A549 treated with AZD2906 at 1 μM for 4 hours (cell line): ENCODE data around the gene FARSA. TPM values are rescaled to one million over a fixed set of nuclear protein-coding genes. Genes with fewer than 3 reads are reported as not detected.

Experiments used
- total RNA-seq: library from RNA; stranded (reverse); fragments of 200-300 nt; extraction: Qiagen RNA extraction; gene quantifications from 5 replicates; pipeline ENCODE4 v1.2.3, GENCODE V29; 2022

FARSA gene
- 65.5 to 76.9 TPM (median 69.5 TPM) in 5 replicates for total RNA-seq

DNA sequence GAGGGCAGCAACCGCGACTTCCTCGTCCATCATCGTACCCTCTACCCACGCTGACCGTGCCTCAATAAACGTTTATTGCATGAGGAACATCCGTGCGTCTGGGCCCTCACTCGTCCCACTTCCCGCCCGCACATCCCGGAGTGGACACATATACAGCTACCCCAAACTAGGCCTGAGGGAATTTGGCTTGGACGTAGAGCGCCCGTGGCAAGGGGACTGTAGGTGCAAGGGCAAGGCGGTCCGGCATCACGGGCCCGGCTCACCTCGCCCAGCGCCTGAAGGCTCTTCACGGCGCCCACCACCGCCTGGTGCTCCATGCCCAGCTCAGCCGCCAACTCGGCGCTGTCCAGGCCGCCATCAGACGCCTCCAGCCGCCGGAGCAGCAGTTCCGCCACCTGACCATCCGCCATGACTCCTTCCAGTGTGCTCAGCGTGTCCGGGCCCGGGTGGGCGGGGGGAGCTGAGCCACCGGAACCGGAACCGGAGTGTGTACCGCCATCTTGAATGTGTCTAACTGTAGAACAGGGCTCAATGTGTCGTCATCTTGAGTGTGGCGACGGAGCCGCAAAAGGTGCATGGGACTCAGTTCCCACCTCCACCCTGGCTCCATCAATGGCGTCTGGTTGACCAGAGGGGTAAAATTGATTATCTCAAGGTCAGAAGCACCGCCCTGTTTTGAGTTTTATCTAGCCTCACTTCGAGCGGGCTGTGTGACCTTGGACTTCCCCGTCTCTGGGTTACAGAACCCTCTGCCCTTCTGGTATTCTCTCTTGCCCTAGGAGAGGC is at the start of gene FARSA:
Gene FARSA, minus strand, starts transcription at position 425 of the 786 bp plus-strand sequence. Its CDS starts 15 bp downstream, at position 410.

GRCh38 chr19:12969292-12969988 is 35.9 kb upstream of the FARSA start, which contains the start of gene DAND5:
TSS of gene DAND5 (plus strand) at chr19:12969576. CDS start at chr19:12969661, 85 bp downstream.

GRCh38 chr19:12956446-12957388 is 23.2 kb upstream of the FARSA start, which contains the start of gene GADD45GIP1:
TSS of gene GADD45GIP1 (minus strand) at chr19:12957223. CDS start at chr19:12957212, 11 bp downstream.

DNA sequence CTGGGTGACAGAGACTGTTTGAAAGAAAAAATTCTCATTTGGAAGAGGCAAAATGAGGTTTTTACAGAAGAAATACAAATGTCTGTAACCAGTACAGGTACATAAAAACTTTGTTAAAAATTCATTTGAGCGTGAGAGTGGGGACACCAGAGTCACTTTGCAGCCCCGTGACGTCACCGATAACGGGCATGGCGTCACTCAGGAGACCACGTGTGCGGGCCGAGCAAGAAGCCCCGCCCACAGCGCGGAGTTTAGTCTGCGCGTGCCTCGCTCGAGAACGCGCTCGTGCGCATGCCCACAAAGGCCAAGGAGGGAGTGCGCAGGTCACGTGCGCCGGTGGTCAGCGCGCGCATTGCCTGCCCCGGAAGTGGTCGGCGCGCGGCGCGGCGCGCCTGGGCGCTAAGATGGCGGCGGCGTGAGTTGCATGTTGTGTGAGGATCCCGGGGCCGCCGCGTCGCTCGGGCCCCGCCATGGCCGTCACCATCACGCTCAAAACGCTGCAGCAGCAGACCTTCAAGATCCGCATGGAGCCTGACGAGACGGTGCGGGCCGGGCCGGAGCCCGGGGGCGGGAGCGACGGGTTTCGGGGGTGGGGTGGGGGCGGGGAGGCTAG is 12.1 kb upstream of the FARSA start, which contains the start of gene RAD23A:
Gene RAD23A, plus strand, starts transcription at position 384 of the 613 bp plus-strand sequence. Its CDS starts 87 bp downstream, at position 471.

DNA sequence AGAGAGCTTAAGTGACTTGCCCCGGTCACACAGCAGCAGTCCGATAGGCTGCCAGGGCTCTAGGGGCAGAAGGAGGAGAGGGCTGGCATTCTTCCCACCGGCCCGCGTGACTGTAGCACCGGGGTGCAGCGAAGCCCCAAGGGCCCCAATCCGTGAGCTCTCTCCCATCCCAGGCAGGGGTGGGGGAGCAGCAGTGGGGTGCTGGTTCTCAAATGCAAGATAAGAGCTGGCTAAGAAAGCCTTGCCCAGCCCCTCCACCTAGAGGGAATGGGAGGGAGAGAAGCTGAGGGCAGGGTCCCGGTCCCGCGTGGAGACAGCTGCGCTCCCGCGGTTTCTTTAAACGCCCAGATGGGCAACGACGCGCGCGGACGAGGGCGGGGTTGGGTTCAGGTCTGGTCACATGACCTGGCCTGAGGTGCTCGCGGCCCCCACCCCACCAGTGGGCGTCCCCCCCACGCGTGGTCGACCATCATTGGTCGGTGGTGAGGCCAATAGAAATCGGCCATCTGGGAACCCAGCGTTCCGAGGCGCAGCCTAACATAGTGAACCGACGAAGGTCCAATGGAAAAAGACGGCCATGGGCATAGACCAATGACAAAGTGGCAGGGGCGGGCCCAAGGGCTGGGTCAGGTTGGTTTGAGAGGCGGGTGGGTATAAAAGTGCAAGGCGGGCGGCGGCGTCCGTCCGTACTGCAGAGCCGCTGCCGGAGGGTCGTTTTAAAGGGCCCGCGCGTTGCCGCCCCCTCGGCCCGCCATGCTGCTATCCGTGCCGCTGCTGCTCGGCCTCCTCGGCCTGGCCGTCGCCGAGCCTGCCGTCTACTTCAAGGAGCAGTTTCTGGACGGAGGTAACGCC is 4.6 kb upstream of the FARSA start, which contains the start of gene CALR:
Gene CALR, plus strand, starts transcription at position 683 of the 852 bp plus-strand sequence. Its CDS starts 71 bp downstream, at position 754.

GRCh38 chr19:12890787-12891552 is 42.5 kb downstream of the FARSA start, which contains the start of gene GCDH:
TSS of gene GCDH (plus strand) at chr19:12891160. CDS start at chr19:12891305, 145 bp downstream.

GRCh38 chr19:12886969-12887747 is 46.4 kb downstream of the FARSA start, which contains the start of gene KLF1:
TSS of gene KLF1 (minus strand) at chr19:12887201. CDS start at chr19:12887140, 61 bp downstream.

DNA sequence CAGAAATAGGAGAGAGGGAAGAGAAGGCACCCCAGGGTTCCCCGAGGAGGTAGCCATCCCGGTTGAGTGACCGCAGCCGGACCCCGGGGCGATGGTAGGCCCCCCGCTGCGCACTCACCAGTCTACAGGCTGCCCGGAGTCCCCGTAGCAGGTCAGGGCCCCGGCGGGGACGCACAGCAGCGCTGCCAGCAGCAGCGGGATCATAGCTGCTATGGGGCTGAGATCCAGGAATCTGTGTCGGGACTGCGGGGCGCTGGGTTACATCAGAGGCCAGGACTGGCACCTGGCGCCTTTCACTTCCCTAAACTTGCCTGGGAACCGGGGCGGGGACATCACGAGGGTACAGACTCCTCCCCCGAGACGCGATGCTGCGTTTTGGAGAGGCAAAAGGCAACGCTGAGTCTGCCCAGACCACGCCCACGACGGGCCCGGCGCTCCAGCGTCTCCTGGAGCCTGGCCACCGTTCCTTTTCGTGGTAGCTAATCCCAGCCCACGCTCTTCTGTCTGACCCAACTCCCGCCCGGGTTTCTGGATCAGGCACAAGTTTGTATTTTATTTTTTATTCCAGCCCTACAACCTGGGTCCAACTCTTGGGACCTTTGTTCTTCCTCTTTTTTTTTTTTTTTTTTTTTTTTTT is 52.2 kb downstream of the FARSA start, which contains the start of gene DNASE2:
Gene DNASE2, minus strand, starts transcription at position 278 of the 637 bp plus-strand sequence. Its CDS starts 74 bp downstream, at position 204.

Other genes starting within 250 kb of the FARSA start
- gene GNG14, start 245.7 kb downstream of the FARSA start, total RNA-seq: not detected in 5 replicates
- gene FBXW9, start 237.1 kb downstream of the FARSA start, total RNA-seq: 8.9 to 12.9 TPM (median 12.4 TPM) in 5 replicates
- gene TNPO2, start 209.8 kb downstream of the FARSA start, total RNA-seq: 26.6 to 34.8 TPM (median 30.9 TPM) in 5 replicates
- gene TRIR, start 199.0 kb downstream of the FARSA start, total RNA-seq: 170 to 218 TPM (median 210 TPM) in 5 replicates
- gene GET3, start 196.2 kb downstream of the FARSA start, total RNA-seq: 76.4 to 107 TPM (median 98.1 TPM) in 5 replicates
- 2.4 to 4.3 TPM (median 3.7 TPM) in 5 replicates for gene BEST2, start 181.9 kb downstream of the FARSA start, total RNA-seq
- 9.2 to 12.4 TPM (median 10.0 TPM) in 5 replicates for gene HOOK2, start 158.2 kb downstream of the FARSA start, total RNA-seq
- 127 to 217 TPM (median 181 TPM) in 5 replicates for gene JUNB, start 142.2 kb downstream of the FARSA start, total RNA-seq
- 0.59 to 1.1 TPM (median 0.74 TPM) in 5 replicates for gene PRDX2, start 131.9 kb downstream of the FARSA start, total RNA-seq
- 8.0 to 11.7 TPM (median 10.6 TPM) in 4 of 5 replicates, not detected in the other for gene THSD8, start 131.6 kb downstream of the FARSA start, total RNA-seq
- gene RNASEH2A, start 127.1 kb downstream of the FARSA start, total RNA-seq: 33.8 to 49.7 TPM (median 47.7 TPM) in 5 replicates
- gene RTBDN, start 99.1 kb downstream of the FARSA start, total RNA-seq: 0.20 to 0.32 TPM (median 0.22 TPM) in 4 of 5 replicates, not detected in the other
- 1.4 to 2.1 TPM (median 1.6 TPM) in 5 replicates for gene MAST1, start 95.2 kb downstream of the FARSA start, total RNA-seq
- gene DNASE2, start 52.3 kb downstream of the FARSA start, total RNA-seq: 25.3 to 31.3 TPM (median 30.2 TPM) in 5 replicates
- gene KLF1, start 46.5 kb downstream of the FARSA start, total RNA-seq: 0.05 TPM in 1 of 5 replicates, not detected in the others
- gene GCDH, start 42.6 kb downstream of the FARSA start, total RNA-seq: 8.3 to 10.7 TPM (median 8.8 TPM) in 5 replicates
- 0.24 to 0.59 TPM (median 0.45 TPM) in 5 replicates for gene SYCE2, start 14.4 kb downstream of the FARSA start, total RNA-seq
- 477 to 541 TPM (median 511 TPM) in 5 replicates for gene CALR, start 4.9 kb upstream of the FARSA start, total RNA-seq
- gene RAD23A, start 12.2 kb upstream of the FARSA start, total RNA-seq: 66.2 to 83.2 TPM (median 80.9 TPM) in 5 replicates
- gene GADD45GIP1, start 23.5 kb upstream of the FARSA start, total RNA-seq: 30.8 to 58.1 TPM (median 54.9 TPM) in 5 replicates
- 0.06 to 0.09 TPM (median 0.07 TPM) in 3 of 5 replicates, not detected in the others for gene DAND5, start 35.9 kb upstream of the FARSA start, total RNA-seq
- 3.2 to 4.0 TPM (median 3.5 TPM) in 5 replicates for gene NFIX, start 61.8 kb upstream of the FARSA start, total RNA-seq
- 0.72 to 1.0 TPM (median 0.85 TPM) in 5 replicates for gene LYL1, start 169.1 kb upstream of the FARSA start, total RNA-seq
- 32.2 to 38.4 TPM (median 35.9 TPM) in 5 replicates for gene TRMT1, start 183.0 kb upstream of the FARSA start, total RNA-seq
- 32.7 to 40.3 TPM (median 37.3 TPM) in 5 replicates for gene NACC1, start 184.6 kb upstream of the FARSA start, total RNA-seq
- 45.0 to 56.0 TPM (median 53.3 TPM) in 5 replicates for gene STX10, start 216.7 kb upstream of the FARSA start, total RNA-seq
- gene IER2, start 216.7 kb upstream of the FARSA start, total RNA-seq: 29.4 to 45.0 TPM (median 38.4 TPM) in 5 replicates